Sigmoid colon (tissue), 7 donors: ENCODE data around the gene VAV3. TPM values are rescaled to one million over a fixed set of nuclear protein-coding genes. Genes with fewer than 3 reads are reported as not detected.

Experiments
- DNase-seq: peaks from one replicate; pipeline ENCODE4 v3.0.0-alpha.2; 2019
- H3K27ac ChIP-seq, 4 donors: fragments of 200-600 bp; sonication (generic); one replicate each; pipeline ENCODE4 v1.5.1; 2016 to 2019; ENCODE audit warnings: mild to moderate bottlenecking in 1 of 4
- H3K27me3 ChIP-seq, 3 donors: fragments of 200-600 bp; sonication (generic); one replicate each; pipeline ENCODE4 v1.5.1; 2019; ENCODE audit warnings: mild to moderate bottlenecking in 1 of 3
- H3K36me3 ChIP-seq, 4 donors: fragments of 200-600 bp; sonication (generic); one replicate each; pipeline ENCODE4 v1.5.1; 2016 to 2019
- H3K4me1 ChIP-seq, 4 donors: fragments of 200-600 bp; sonication (generic); one replicate each; pipeline ENCODE4 v1.5.1; 2017 to 2019
- H3K4me3 ChIP-seq, 4 donors: fragments of 200-600 bp; sonication (generic); one replicate each; pipeline ENCODE4 v1.5.1; 2017 to 2019; ENCODE audit warnings: mild to moderate bottlenecking in 2 of 4, moderate library complexity in 1 of 4
- H3K9me3 ChIP-seq, 4 donors: fragments of 200-600 bp in 3 of 4; sonication (generic) in 3 of 4; one replicate each; pipeline versions ENCODE4 v1.5.1 to v1.6.1; 2013 to 2019
- EP300 ChIP-seq, 4 donors: sonication (generic); formaldehyde crosslinking; IDR thresholded peaks; one replicate each; pipeline ENCODE4 v1.6.1; 2017; ENCODE audit warnings: antibody characterized with exemption in 4 of 4
- POLR2A ChIP-seq, 2 donors: fragments of 450-650 bp; IDR thresholded peaks; one replicate each; pipeline ENCODE4 v1.6.1; 2016; ENCODE audit warnings: antibody characterized with exemption in 2 of 2, mild to moderate bottlenecking in 2 of 2, moderate library complexity in 2 of 2
- POLR2AphosphoS5 ChIP-seq, 4 donors: sonication (generic); formaldehyde crosslinking; IDR thresholded peaks; one replicate each; pipeline ENCODE4 v1.6.1; 2017; ENCODE audit warnings: antibody characterized with exemption in 4 of 4
- WGBS, 2 donors: extraction: QIAGEN DNeasy Blood & Tissue Kit; methylation state at CpG; one replicate each; pipeline ENCODE4 v1.1.7; 2013; 5-methylcytosine and 5-hydroxymethylcytosine counted together
- intact Hi-C: fragments of 100-400 bp; cut with DNase I; formaldehyde crosslinking; loops from one replicate; pipeline ENCODE4 v1.15.1; 2023
- polyA plus RNA-seq, 3 donors: library from polyadenylated mRNA; stranded (reverse); fragments of 200-250 nt; gene quantifications; one replicate each; pipeline ENCODE4 v1.2.3, GENCODE V29; 2013
- total RNA-seq, 4 donors: library from RNA; depleted of rRNA; stranded (reverse); fragments of >200 nt; gene quantifications; one replicate each; pipeline ENCODE4 v1.1.0, GENCODE V29; 2016
- TF ChIP-seq, protein P1 (sequence below), 4 experiments: fragments of 450-650 bp in 3 of 4; fragments of 200-600 bp in 1 of 4; IDR thresholded peaks; one replicate each; pipeline ENCODE4 v1.5.1; 2016 to 2019; ENCODE audit warnings: antibody characterized with exemption in 4 of 4, mild to moderate bottlenecking in 3 of 4, moderate library complexity in 2 of 4
- donor health status: healthy with polysubstance abuse.
- donor health status: Bipolar disorder and iron deficiency.
- donor health status: healthy.

VAV3 gene
- total and polyA plus RNA-seq, 7 donors, result 3.5 to 72.1 (median 17.3) TPM

DNA sequence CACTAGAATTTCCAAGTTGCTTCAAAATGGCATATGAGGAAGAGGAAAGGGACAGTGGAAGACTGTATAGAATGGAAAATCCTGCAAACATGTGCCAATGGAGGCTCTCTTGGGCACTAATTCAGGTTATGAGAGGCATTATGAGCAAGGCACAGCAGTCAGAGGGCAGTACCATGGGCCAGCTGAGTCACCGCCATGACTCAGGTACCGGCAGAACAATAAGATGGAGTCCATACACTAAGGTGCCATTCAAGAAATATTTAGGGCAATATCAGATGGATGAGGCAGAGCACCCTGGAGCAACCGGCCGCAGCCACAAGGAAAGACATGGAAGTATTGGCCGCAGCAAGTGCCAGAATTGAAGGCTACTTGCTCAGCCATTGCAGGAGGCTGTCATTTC lies 25.6 kb upstream of the VAV3 start:
- intact Hi-C loops, result no loop called here
- no peak overlapping the region for H3K4me3 ChIP-seq
- no peaks in the 10 kb centered on the region for H3K36me3 ChIP-seq
- H3K27me3 ChIP-seq, result no peaks in the 10 kb centered on the region
- H3K27ac ChIP-seq, result no peak overlapping the region
- WGBS, 2 donors, result 94 to 97% methylated on average over 5 of the region's 5 CpGs
- TF ChIP-seq POLR2A (IDR thresholded peaks at IDR 0.05), result no peak
- no peak for TF ChIP-seq POLR2AphosphoS5 (IDR thresholded peaks at IDR 0.05)
- TF ChIP-seq, protein P1, sequence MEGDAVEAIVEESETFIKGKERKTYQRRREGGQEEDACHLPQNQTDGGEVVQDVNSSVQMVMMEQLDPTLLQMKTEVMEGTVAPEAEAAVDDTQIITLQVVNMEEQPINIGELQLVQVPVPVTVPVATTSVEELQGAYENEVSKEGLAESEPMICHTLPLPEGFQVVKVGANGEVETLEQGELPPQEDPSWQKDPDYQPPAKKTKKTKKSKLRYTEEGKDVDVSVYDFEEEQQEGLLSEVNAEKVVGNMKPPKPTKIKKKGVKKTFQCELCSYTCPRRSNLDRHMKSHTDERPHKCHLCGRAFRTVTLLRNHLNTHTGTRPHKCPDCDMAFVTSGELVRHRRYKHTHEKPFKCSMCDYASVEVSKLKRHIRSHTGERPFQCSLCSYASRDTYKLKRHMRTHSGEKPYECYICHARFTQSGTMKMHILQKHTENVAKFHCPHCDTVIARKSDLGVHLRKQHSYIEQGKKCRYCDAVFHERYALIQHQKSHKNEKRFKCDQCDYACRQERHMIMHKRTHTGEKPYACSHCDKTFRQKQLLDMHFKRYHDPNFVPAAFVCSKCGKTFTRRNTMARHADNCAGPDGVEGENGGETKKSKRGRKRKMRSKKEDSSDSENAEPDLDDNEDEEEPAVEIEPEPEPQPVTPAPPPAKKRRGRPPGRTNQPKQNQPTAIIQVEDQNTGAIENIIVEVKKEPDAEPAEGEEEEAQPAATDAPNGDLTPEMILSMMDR (IDR thresholded peaks at IDR 0.05), result no peak
- no peak for TF ChIP-seq EP300 (IDR thresholded peaks at IDR 0.05)
- DNase-seq, result no peak
- no peaks in the 10 kb centered on the region for H3K4me1 ChIP-seq
- no peaks in the 10 kb centered on the region for H3K9me3 ChIP-seq

DNA sequence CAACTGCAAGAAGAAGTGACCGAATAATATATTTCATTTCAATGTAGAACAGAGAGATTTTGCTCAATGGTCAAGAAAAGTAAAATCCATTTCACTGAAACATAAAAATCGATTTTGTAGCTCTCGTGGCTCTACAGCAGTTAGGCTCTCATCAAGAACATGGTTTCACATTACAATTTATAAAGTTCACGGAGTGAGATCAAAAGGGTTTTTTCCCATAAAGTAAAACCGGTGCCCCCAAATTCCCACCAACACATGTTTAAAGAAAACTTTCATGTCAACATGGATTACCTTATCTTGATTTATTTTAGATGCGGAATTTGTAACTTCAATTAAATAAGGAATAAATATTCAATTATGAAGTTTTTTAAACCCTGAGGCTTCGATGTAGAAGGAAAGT lies 16.3 kb upstream of the VAV3 start:
- Histone ChIP-seq H3K36me3 (no peaks in the 10 kb centered on the region), H3K9me3 (no peaks in the 10 kb centered on the region), H3K4me1 (no peaks in the 10 kb centered on the region), H3K4me3 (no peak overlapping the region), H3K27me3 (no peaks in the 10 kb centered on the region), H3K27ac (no peak overlapping the region)
- TF ChIP-seq POLR2AphosphoS5 (IDR thresholded peaks at IDR 0.05) (no peak), POLR2A (IDR thresholded peaks at IDR 0.05) (no peak), EP300 (IDR thresholded peaks at IDR 0.05) (no peak)
- TF ChIP-seq, protein P1 (IDR thresholded peaks at IDR 0.05), result no peak
- DNase-seq, result no peak
- intact Hi-C loops, result no loop called here
- 74 to 82% methylated on average over 7 of the region's 7 CpGs for WGBS, 2 donors

DNA sequence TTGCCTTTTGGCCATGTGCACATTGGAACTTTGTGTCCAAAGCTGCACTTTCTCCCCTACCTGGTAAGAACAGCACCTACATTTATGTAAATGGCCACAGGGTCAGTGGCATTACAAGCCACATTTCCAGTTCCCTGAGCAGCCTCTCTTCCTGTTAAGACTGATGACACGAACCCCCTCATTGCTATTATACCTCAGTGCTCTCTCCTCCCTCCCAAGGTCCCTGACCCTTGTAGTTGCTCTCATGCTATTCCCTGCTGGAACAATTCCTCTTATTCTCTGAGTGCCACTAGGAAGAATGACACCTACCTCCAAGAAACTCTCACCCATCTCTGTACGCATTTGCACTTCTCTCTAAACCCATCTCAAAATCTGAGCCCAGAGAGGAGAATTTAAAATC lies 14.9 kb upstream of the VAV3 start:
- no peak overlapping the region for H3K27ac ChIP-seq
- no peaks in the 10 kb centered on the region for H3K9me3 ChIP-seq
- no peaks in the 10 kb centered on the region for H3K27me3 ChIP-seq
- H3K4me1 ChIP-seq, result no peaks in the 10 kb centered on the region
- 43 to 71% methylated on average over 2 of the region's 2 CpGs for WGBS, 2 donors
- TF ChIP-seq EP300 (IDR thresholded peaks at IDR 0.05) (no peak), POLR2A (IDR thresholded peaks at IDR 0.05) (no peak), POLR2AphosphoS5 (IDR thresholded peaks at IDR 0.05) (no peak)
- TF ChIP-seq, protein P1 (IDR thresholded peaks at IDR 0.05), result no peak
- DNase-seq, result no peak
- intact Hi-C loops, result no loop called here
- no peaks in the 10 kb centered on the region for H3K36me3 ChIP-seq
- H3K4me3 ChIP-seq, result no peak overlapping the region

DNA sequence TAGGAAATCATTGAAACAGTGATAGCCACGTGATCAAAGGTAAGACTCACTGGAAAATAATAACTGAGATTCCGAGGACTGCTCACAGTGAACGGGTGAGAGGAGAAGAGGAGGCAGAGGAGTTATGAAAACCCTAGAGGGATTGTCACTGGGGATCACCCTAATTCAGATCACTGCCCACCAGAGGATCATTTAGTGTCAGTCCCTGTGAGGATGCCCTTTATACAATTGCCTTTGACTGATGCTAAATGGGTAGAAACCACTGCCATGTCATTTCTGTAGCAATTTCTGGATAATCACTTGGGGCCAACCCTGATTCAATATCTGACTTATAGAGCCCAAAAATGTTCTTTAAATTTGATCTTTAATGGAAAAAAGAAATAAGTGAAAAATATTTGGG lies 14.1 kb upstream of the VAV3 start:
- Histone ChIP-seq H3K9me3 (no peaks in the 10 kb centered on the region), H3K4me3 (no peak overlapping the region), H3K36me3 (no peaks in the 10 kb centered on the region), H3K27ac (no peak overlapping the region), H3K27me3 (no peaks in the 10 kb centered on the region), H3K4me1 (no peaks in the 10 kb centered on the region)
- intact Hi-C loops, result no loop called here
- TF ChIP-seq POLR2AphosphoS5 (IDR thresholded peaks at IDR 0.05), result no peak
- TF ChIP-seq POLR2A (IDR thresholded peaks at IDR 0.05), result no peak
- no peak for TF ChIP-seq EP300 (IDR thresholded peaks at IDR 0.05)
- TF ChIP-seq, protein P1 (IDR thresholded peaks at IDR 0.05), result no peak
- DNase-seq, result no peak
- WGBS, 2 donors, result 83 to 85% methylated on average over 3 of the region's 3 CpGs

GRCh38 chr1:107976836-107977235 lies 11.9 kb upstream of the VAV3 start:
- H3K9me3 ChIP-seq, result no peaks in the 10 kb centered on the region
- no peaks in the 10 kb centered on the region for H3K36me3 ChIP-seq
- 58 to 60% methylated on average over 3 of the region's 3 CpGs for WGBS, 2 donors
- H3K4me3 ChIP-seq, result no peak overlapping the region
- no peak for TF ChIP-seq EP300 (IDR thresholded peaks at IDR 0.05)
- TF ChIP-seq, protein P1 (IDR thresholded peaks at IDR 0.05), result no peak
- TF ChIP-seq POLR2AphosphoS5 (IDR thresholded peaks at IDR 0.05), result no peak
- TF ChIP-seq POLR2A (IDR thresholded peaks at IDR 0.05), result no peak
- no peak for DNase-seq
- intact Hi-C loops, result no loop called here
- no peaks in the 10 kb centered on the region for H3K4me1 ChIP-seq
- no peak overlapping the region for H3K27ac ChIP-seq
- H3K27me3 ChIP-seq, result no peaks in the 10 kb centered on the region
